Gastrocnemius medialis (tissue), 4 donors: ENCODE results near the gene TTC39C. TPM values are rescaled to one million over a fixed set of nuclear protein-coding genes. Genes with fewer than 3 reads are reported as not detected.

Experiments used
- ATAC-seq, 2 donors: fragments of 150-250 bp; one replicate each; pipeline ENCODE4 v1.9.1; 2016
- DNase-seq, 2 donors: peaks; one replicate each; pipeline ENCODE4 v3.0.0-alpha.2; 2019
- H3K27ac ChIP-seq, 4 donors: fragments of 200-600 bp; sonication (generic); 1 replicate in 1 of 4; 2 replicates in 3 of 4; pipeline ENCODE4 v1.5.1; 2016 to 2018; ENCODE audit warnings: mild to moderate bottlenecking in 2 of 4, moderate library complexity in 1 of 4
- H3K27me3 ChIP-seq, 3 donors: fragments of 200-600 bp; sonication (generic) in 2 of 3; 1 replicate in 1 of 3; 2 replicates in 2 of 3; pipeline versions ENCODE4 v1.5.1 to v1.6.0; 2016 to 2019; ENCODE audit warnings: mild to moderate bottlenecking in 1 of 3, moderate library complexity in 1 of 3
- H3K36me3 ChIP-seq, 2 donors: fragments of 200-600 bp; sonication (generic) in 1 of 2; one replicate each; pipeline ENCODE4 v1.5.1; 2017 to 2018
- H3K4me1 ChIP-seq, 2 donors: fragments of 200-600 bp; sonication (generic) in 1 of 2; one replicate each; pipeline ENCODE4 v1.5.1; 2016 to 2017; ENCODE audit warnings: mild to moderate bottlenecking in 2 of 2
- H3K4me3 ChIP-seq, 4 donors: fragments of 200-600 bp; sonication (generic) in 3 of 4; 1 replicate in 1 of 4; 2 replicates in 3 of 4; pipeline ENCODE4 v1.5.1; 2016 to 2019; ENCODE audit warnings: mild to moderate bottlenecking in 2 of 4
- H3K9me3 ChIP-seq, 3 donors: fragments of 200-600 bp; sonication (generic) in 2 of 3; 1 replicate in 1 of 3; 2 replicates in 2 of 3; pipeline ENCODE4 v1.5.1; 2016 to 2019
- POLR2A ChIP-seq, 2 donors: fragments of 450-650 bp; IDR thresholded peaks; one replicate each; pipeline ENCODE4 v1.6.1; 2017; ENCODE audit warnings: antibody characterized with exemption in 2 of 2, mild to moderate bottlenecking in 2 of 2, moderate library complexity in 2 of 2
- in situ Hi-C, 4 donors: fragments of 200-750 bp; cut with MboI; loops; one replicate each; pipeline versions ENCODE4 v1.15.0 to v1.8.0; 2017; ENCODE audit warnings: low sequenced_read_pairs in 4 of 4
- intact Hi-C: fragments of 100-400 bp; cut with DNase I; formaldehyde crosslinking; loops from one replicate; pipeline ENCODE4 v1.15.1; 2023; ENCODE audit warnings: low total_unique reads
- total RNA-seq, 4 donors: library from RNA; depleted of rRNA; stranded (reverse); fragments of >200 nt; gene quantifications; one replicate each; pipeline versions ENCODE4 v1.1.0 to v1.2.3, GENCODE V29; 2016
- TF ChIP-seq, protein P1 (sequence below), 5 experiments: fragments of 450-650 bp in 3 of 5; fragments of 200-600 bp in 2 of 5; sonication (generic) in 2 of 5; IDR thresholded peaks in 4 of 5; conservative IDR thresholded peaks in 1 of 5; 1 replicate in 4 of 5; 2 replicates in 1 of 5; pipeline ENCODE4 v1.5.1; 2016 to 2019; ENCODE audit warnings: antibody characterized with exemption in 5 of 5, mild to moderate bottlenecking in 3 of 5, moderate library complexity in 3 of 5

Gene TTC39C
- total RNA-seq, 4 donors from 2014 or later: 0.71 to 1.8 (median 1.5) TPM

DNA sequence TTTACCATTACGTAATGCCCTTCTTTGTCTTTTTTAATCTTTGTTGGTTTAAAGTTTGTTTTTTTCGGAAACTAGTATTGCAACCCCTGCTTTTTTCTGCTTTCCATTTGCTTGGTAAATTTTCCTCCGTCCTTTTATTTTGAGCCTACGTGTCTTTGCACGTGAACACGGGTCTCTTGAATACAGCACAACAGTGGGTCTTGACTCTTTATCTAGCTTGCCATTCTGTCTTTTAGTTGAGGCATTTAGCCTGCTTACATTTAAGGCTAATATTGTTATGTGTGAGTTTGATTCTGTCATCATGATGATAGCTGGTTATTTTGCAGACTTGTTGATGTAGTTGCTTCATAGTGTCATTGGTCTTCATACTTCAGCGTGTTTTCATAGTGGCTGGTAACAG, 37.5 kb upstream of the TTC39C start:
- DNase-seq: no peak
- Histone ChIP-seq H3K9me3 (no peaks in the 10 kb centered on the region), H3K27me3 (no peaks in the 10 kb centered on the region), H3K4me3 (no peak overlapping the region), H3K36me3 (no peaks in the 10 kb centered on the region), H3K27ac (no peak overlapping the region), H3K4me1 (no peaks in the 10 kb centered on the region)
- in situ Hi-C loops (no loop called here), intact Hi-C loops (no loop called here)
- ATAC-seq: no peak
- no peak for TF ChIP-seq POLR2A (IDR thresholded peaks at IDR 0.05)
- TF ChIP-seq, protein P1, sequence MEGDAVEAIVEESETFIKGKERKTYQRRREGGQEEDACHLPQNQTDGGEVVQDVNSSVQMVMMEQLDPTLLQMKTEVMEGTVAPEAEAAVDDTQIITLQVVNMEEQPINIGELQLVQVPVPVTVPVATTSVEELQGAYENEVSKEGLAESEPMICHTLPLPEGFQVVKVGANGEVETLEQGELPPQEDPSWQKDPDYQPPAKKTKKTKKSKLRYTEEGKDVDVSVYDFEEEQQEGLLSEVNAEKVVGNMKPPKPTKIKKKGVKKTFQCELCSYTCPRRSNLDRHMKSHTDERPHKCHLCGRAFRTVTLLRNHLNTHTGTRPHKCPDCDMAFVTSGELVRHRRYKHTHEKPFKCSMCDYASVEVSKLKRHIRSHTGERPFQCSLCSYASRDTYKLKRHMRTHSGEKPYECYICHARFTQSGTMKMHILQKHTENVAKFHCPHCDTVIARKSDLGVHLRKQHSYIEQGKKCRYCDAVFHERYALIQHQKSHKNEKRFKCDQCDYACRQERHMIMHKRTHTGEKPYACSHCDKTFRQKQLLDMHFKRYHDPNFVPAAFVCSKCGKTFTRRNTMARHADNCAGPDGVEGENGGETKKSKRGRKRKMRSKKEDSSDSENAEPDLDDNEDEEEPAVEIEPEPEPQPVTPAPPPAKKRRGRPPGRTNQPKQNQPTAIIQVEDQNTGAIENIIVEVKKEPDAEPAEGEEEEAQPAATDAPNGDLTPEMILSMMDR (IDR thresholded peaks at IDR 0.05 in 4 of 5, conservative IDR thresholded peaks at IDR 0.05 in 1 of 5): no peak

DNA sequence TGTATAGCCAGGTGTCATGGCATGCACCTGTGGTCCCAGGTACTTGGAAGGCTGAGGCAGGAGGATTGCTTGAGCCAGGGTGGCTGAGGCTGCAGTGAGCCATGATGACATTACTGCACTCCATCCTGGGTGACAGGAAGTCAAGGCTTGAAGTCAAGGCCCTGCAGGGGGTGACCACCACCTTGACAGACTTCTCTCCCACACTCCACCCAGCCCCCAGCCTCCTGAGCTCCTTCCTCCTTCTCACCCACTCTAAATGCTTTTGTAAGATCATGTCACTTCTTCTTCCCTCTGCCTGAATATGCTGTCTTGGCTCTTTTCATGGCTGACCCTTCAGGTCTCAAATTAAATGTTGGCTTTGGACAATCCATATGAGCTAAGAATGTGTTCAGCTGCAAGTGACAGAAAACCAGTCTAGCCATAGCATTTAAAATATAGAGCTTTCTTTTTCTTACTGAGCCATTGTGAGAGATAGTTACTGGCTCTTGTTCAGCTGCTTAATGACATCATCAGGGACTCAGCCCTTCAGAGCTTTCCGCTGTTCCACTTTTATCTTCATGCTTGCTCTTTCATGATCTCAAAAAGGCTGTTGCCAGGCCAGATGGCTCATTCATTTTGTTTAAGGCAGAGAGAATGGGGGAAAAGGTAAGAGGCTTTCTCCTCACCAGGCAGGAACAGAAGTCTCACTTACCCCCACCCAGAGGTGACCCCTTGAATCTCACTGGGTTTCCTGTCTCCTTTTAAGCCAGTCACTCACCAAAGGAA, 36.7 kb upstream of the TTC39C start:
- in situ Hi-C loops (no loop called here), intact Hi-C loops (no loop called here)
- Histone ChIP-seq H3K36me3 (no peaks in the 10 kb centered on the region), H3K4me3 (no peak overlapping the region), H3K27ac (no peak overlapping the region), H3K9me3 (no peaks in the 10 kb centered on the region), H3K4me1 (no peaks in the 10 kb centered on the region), H3K27me3 (no peaks in the 10 kb centered on the region)
- DNase-seq (no peak), ATAC-seq (no peak)
- TF ChIP-seq POLR2A (IDR thresholded peaks at IDR 0.05): no peak
- TF ChIP-seq, protein P1 (IDR thresholded peaks at IDR 0.05 in 4 of 5, conservative IDR thresholded peaks at IDR 0.05 in 1 of 5): no peak

DNA sequence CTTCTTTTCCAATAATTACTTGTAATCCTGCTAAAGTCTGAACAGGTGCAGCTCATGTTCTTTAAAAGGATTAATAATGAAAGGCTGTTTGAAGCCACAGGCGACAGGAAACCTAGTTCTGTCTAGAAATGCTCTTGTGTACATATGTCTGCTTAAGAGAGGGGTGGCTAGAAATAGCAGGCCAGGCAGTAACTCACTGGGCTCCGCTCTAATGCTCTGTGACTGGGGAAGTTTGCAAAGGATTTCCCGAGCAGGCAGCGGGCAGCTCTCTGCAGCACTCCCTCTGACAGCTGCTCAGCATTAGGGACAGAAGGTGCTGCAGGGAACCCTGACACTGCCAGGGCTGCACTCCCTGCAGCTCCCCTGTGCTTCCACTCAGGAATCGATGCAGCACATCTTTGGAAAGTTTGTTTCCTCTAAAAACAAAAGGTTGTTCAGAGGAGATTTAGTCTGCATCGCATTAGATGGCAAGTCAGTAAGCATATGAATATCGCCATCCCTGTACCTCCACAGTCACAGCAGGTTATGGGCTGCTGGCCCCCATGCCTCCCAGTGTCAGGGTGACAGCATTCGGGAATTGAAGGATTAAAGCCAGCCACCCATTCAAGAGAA, 33.1 kb upstream of the TTC39C start:
- ATAC-seq: no peak
- TF ChIP-seq, protein P1 (IDR thresholded peaks at IDR 0.05 in 4 of 5, conservative IDR thresholded peaks at IDR 0.05 in 1 of 5): no peak
- TF ChIP-seq POLR2A (IDR thresholded peaks at IDR 0.05): no peak
- Histone ChIP-seq H3K27ac (no peak overlapping the region), H3K9me3 (no peaks in the 10 kb centered on the region), H3K4me3 (no peak overlapping the region), H3K4me1 (no peaks in the 10 kb centered on the region), H3K27me3 (no peaks in the 10 kb centered on the region), H3K36me3 (no peaks in the 10 kb centered on the region)
- intact Hi-C loops: no loop called here
- no peak for DNase-seq
- in situ Hi-C loops: no loop called here

DNA sequence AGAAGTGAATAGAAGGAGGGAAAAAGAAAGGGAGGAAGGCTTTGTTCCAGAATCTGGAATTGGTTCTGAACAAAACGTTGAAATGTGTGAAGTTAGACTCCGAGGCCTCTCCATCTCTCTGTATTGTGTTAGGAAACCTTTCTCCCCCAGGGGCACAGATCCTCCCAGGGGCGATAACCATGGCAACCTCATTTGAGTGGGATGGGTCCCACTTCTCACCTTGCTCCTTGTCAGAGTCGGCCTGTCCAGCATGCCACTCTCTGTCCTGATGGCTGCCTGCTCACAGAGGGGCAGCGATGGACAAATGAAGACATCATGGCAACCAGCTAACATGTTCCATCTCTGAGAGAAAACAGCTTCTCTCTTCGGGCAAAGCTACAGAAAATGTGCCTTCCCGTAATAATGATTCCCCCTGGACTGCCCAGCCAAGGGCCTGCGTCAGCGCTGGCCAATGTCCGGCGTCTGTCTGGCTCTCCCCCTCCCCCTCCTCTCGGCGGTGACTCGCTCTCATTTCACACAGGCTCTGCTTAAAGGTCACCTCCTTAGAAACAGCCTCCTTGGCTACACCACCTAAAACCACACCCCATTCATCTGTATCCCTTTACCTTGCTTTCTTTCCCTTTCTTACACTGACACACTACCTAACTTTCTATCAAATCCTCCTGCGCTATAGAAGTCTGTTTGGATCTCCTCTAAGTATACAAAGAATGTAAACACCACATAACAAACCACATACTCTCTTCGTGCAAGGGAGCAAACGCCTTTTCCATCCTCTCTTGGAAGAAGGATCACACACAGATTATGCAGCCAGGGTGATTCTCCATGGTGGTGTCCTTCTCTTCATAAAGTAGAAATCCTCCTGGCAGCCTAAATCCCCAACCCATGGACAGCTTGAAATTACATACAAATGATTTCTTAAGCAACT, 32.1 kb upstream of the TTC39C start:
- Histone ChIP-seq H3K27me3 (no peaks in the 10 kb centered on the region), H3K36me3 (no peaks in the 10 kb centered on the region), H3K9me3 (no peaks in the 10 kb centered on the region), H3K27ac (no peak overlapping the region), H3K4me1 (no peaks in the 10 kb centered on the region), H3K4me3 (no peak overlapping the region)
- in situ Hi-C loops (no loop called here), intact Hi-C loops (no loop called here)
- DNase-seq: peak in 1 of 2 donors; percentile 20
- peak; percentile 16 to 77 for ATAC-seq
- TF ChIP-seq, protein P1 (IDR thresholded peaks at IDR 0.05 in 4 of 5, conservative IDR thresholded peaks at IDR 0.05 in 1 of 5): no peak
- no peak for TF ChIP-seq POLR2A (IDR thresholded peaks at IDR 0.05)
